ENCODE results near the gene ZEB1. TPM values are rescaled to one million over a fixed set of nuclear protein-coding genes. Genes with fewer than 3 reads are reported as not detected.

The ZEB1 gene
- total RNA-seq, 2 donors from 2014 or later = 0.84 TPM

DNA sequence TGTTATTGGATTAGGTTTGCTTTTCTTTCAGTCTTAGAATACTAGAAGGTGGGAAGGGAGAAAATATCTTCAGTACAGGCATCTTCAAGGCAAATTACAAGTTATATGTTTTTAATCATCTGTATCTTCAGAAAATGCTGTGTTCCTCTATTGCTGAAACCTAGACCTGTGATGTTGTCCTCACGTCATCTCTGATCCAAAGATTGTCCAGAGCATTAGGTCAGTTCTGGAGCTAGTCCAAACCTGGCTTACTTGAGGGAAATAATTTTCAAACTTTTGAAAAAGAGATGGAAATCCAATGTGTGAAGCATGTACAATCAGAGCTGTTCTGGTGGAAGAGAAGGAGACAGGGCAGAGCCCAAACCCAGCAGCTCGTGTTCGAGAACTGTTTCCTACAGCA, 217.3 kb downstream of the ZEB1 start:
- Histone ChIP-seq H3K4me1 (ENCODE audit: control insufficient read depth, insufficient read depth, low read length) (no peaks in the 10 kb centered on the region), H3K27ac (ENCODE audit: low read depth, low read length) (no peak overlapping the region), H3K27me3 (ENCODE audit: control insufficient read depth, insufficient read depth, low read length, poor library complexity, severe bottlenecking) (no peaks in the 10 kb centered on the region), H3K4me3 (ENCODE audit: low read length) (no peak overlapping the region), H3K36me3 (ENCODE audit: control insufficient read depth, insufficient read depth, low read length) (no peaks in the 10 kb centered on the region), H3K9ac (ENCODE audit: extremely low read depth, low read length, poor library complexity, severe bottlenecking) (no peak overlapping the region), H3K9me3 (ENCODE audit: control insufficient read depth, low read length) (no peaks in the 10 kb centered on the region)
- no peaks in the 10 kb centered on the region for H3K9me3 Mint-ChIP-seq
- no peak overlapping the region for H3K4me3 Mint-ChIP-seq
- no peak for DNase-seq
- no peaks in the 10 kb centered on the region for H3K4me1 Mint-ChIP-seq
- H3K27ac Mint-ChIP-seq = no peak overlapping the region
- no peaks in the 10 kb centered on the region for H3K36me3 Mint-ChIP-seq (ENCODE audit: low read depth)
- no peak for TF ChIP-seq CTCF (conservative IDR thresholded peaks at IDR 0.05)
- H3K27me3 Mint-ChIP-seq (ENCODE audit: insufficient read depth) = no peaks in the 10 kb centered on the region
- 90 to 91% methylated on average over 2 to 3 of the region's 3 CpGs for WGBS, 2 experiments (ENCODE audit: insufficient coverage in 1 of 2, insufficient read length in 1 of 2)

DNA sequence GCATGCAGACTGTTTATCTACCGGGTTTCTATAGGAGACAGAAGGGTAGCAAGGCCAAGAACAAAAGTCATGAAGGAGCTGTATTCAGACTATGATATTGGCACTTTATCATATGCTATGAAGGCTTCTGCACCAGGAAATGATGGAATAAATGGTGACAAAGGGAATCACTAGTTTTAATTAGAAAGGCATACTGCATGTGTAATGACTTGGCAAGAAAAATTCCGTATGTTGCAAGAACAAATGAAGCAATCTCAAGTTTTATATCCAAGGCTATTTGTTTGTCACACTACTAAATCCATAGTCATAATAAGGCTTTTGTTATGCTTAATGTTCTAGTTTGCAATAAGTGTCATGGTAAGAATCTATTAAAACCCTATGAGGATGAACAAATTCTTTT, 230.9 kb downstream of the ZEB1 start:
- Mint-ChIP-seq H3K36me3 (ENCODE audit: low read depth) (no peaks in the 10 kb centered on the region), H3K9me3 (peaks cover 35% of the 10 kb centered on the region)
- 89 to 96% methylated on average over 2 of the region's 2 CpGs for WGBS, 2 experiments (ENCODE audit: insufficient coverage in 1 of 2, insufficient read length in 1 of 2)

DNA sequence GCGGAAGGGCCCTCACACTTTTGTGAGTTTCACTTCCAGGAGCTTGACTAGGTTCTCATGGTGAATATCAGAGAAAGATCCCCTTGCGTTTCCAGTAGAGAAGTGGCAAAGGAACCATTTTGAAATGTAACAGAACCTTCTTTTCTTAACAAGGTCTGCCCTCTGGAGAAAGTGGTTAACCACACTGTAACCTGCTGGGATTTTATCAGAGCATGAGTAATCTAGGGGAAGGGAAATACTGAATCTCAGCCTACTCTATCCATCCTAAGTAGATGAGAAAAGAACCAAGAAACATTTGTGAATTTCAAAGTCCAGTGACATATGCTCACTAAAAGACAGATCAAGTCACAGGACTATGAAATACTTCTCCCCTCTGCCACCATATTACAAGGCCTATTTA, 235.5 kb downstream of the ZEB1 start:
- Mint-ChIP-seq H3K9me3 (peaks cover 21% of the 10 kb centered on the region), H3K27me3 (ENCODE audit: insufficient read depth) (no peaks in the 10 kb centered on the region), H3K27ac (no peak overlapping the region), H3K36me3 (ENCODE audit: low read depth) (no peaks in the 10 kb centered on the region), H3K4me1 (no peaks in the 10 kb centered on the region), H3K4me3 (no peak overlapping the region)
- Histone ChIP-seq H3K4me3 (ENCODE audit: low read length) (no peak overlapping the region), H3K36me3 (ENCODE audit: control insufficient read depth, insufficient read depth, low read length) (no peaks in the 10 kb centered on the region), H3K9ac (ENCODE audit: extremely low read depth, low read length, poor library complexity, severe bottlenecking) (no peak overlapping the region), H3K9me3 (ENCODE audit: control insufficient read depth, low read length) (peaks cover 15% of the 10 kb centered on the region), H3K4me1 (ENCODE audit: control insufficient read depth, insufficient read depth, low read length) (no peaks in the 10 kb centered on the region), H3K27ac (ENCODE audit: low read depth, low read length) (no peak overlapping the region), H3K27me3 (ENCODE audit: control insufficient read depth, insufficient read depth, low read length, poor library complexity, severe bottlenecking) (no peaks in the 10 kb centered on the region)
- no peak for TF ChIP-seq CTCF (conservative IDR thresholded peaks at IDR 0.05)
- 90 to 100% methylated on average over 2 of the region's 2 CpGs for WGBS, 2 experiments (ENCODE audit: insufficient coverage in 1 of 2, insufficient read length in 1 of 2)
- DNase-seq = no peak

More for the DNA sequence above, 230.9 kb downstream of the ZEB1 start:
- Histone ChIP-seq H3K27ac (ENCODE audit: low read depth, low read length) (no peak overlapping the region), H3K4me1 (ENCODE audit: control insufficient read depth, insufficient read depth, low read length) (no peaks in the 10 kb centered on the region), H3K4me3 (ENCODE audit: low read length) (no peak overlapping the region), H3K36me3 (ENCODE audit: control insufficient read depth, insufficient read depth, low read length) (no peaks in the 10 kb centered on the region), H3K9ac (ENCODE audit: extremely low read depth, low read length, poor library complexity, severe bottlenecking) (no peak overlapping the region), H3K9me3 (ENCODE audit: control insufficient read depth, low read length) (no peaks in the 10 kb centered on the region), H3K27me3 (ENCODE audit: control insufficient read depth, insufficient read depth, low read length, poor library complexity, severe bottlenecking) (no peaks in the 10 kb centered on the region)
- DNase-seq = no peak
- TF ChIP-seq CTCF (conservative IDR thresholded peaks at IDR 0.05) = no peak
- H3K27me3 Mint-ChIP-seq (ENCODE audit: insufficient read depth) = no peaks in the 10 kb centered on the region
- no peak overlapping the region for H3K27ac Mint-ChIP-seq
- no peak overlapping the region for H3K4me3 Mint-ChIP-seq
- H3K4me1 Mint-ChIP-seq = no peaks in the 10 kb centered on the region

Data from endodermal cell (in vitro differentiated cells).